A673 (cell line): ENCODE measurements around the gene XYLT1.
A peak's percentile ranks its signal among the peaks of the same experiment; 100 is the strongest.

Experiments
- CTCF ChIP-seq: fragments of 300-800, 200-600 bp; sonication (generic); conservative IDR thresholded peaks from 2 replicates; pipeline ENCODE4 v1.5.1; 2017; ENCODE audit warnings: low read depth, mild to moderate bottlenecking, antibody characterized with exemption, low read length, moderate library complexity, mixed read lengths
- EZH2 ChIP-seq: fragments of 200-600 bp; sonication (generic); IDR thresholded peaks from 2 replicates; pipeline ENCODE4 v1.6.1; 2017; ENCODE audit warnings: borderline replicate concordance, low read depth, mild to moderate bottlenecking, mixed read lengths, antibody characterized with exemption, low read length; ENCODE audit not compliant: poor library complexity, severe bottlenecking

- TF ChIP-seq CTCF (no peak), EZH2 (peak; percentile 56)
Measured at GRCh38 chr16:17469741-17470181, 999 bp downstream of the XYLT1 start.
